ENCODE results near the gene ROCK2. TPM values are rescaled to one million over a fixed set of nuclear protein-coding genes. Genes with fewer than 3 reads are reported as not detected.
"Not testable (repeated sequence)": the region's sequence is repeated elsewhere in the genome, so short reads cannot be mapped to it uniquely, and the experiment has no call there.

The ROCK2 gene
- total and polyA plus RNA-seq, 2 donors = 11.7 to 12.7 TPM

GRCh38 chr2:11336189-11336588 lies 8.2 kb downstream of the ROCK2 start:
- Histone ChIP-seq H3K4me3 (ENCODE audit: low read length in 2 of 2) (no peak overlapping the region), H3K27me3 (ENCODE audit: control insufficient read depth in 2 of 2, insufficient read depth in 1 of 2, low read length in 1 of 2) (no peaks in the 10 kb centered on the region), H3K27ac (ENCODE audit: low read depth in 1 of 2, low read length in 1 of 2) (no peak overlapping the region), H3K9me3 (ENCODE audit: control insufficient read depth in 2 of 2, insufficient read depth in 1 of 2, low read length in 1 of 2) (peaks cover 0 to 9% of the 10 kb centered on the region in 2 donors), H3K36me3 (ENCODE audit: control insufficient read depth in 2 of 2, insufficient read depth in 2 of 2, low read length in 1 of 2) (no peaks in the 10 kb centered on the region), H3K4me1 (ENCODE audit: control insufficient read depth in 2 of 2, insufficient read depth in 2 of 2, low read length in 2 of 2) (no peaks in the 10 kb centered on the region)
- no peak for DNase-seq (ENCODE audit: low read depth in 6 of 9, low spot score in 9 of 9)
- WGBS = 98% methylated on average over 1 of the region's 1 CpG

DNA sequence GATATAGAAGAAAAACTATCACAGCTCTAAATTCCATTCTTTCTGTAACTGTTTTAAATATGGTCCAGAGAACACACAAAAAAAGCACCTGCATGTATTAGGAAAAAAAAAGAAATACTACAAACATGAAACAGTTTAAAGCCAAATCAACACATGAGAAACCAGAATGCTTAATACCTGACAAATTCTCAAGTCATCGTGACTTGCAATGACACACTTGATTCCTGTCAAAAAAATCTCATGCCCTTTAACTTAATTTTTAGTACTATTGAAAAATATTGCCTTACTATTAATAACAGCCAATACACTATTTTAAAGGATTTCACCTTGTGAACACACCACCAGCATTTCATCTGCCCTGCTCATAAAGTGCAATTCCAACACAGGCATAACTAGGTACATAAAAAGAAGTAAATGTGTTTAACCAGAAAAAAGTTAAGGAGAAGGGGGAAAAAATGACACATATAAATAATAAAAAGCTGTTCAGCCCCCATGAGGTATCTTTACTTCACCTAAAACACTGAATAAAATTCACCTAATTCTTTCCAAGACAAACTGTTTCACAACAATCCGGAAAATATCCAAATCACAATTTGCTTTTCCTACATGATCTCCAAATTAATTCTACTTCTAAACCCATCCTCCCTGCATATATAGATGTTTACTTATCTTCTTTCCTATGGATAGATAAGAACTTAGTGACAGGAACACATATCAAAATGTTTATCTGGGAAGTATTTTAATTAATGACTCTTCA lies 10.8 kb downstream of the ROCK2 start:
- Histone ChIP-seq H3K27ac (ENCODE audit: low read depth in 1 of 2, low read length in 1 of 2) (no peak overlapping the region), H3K27me3 (ENCODE audit: control insufficient read depth in 2 of 2, insufficient read depth in 1 of 2, low read length in 1 of 2) (no peaks in the 10 kb centered on the region), H3K4me3 (ENCODE audit: low read length in 2 of 2) (no peak overlapping the region), H3K4me1 (ENCODE audit: control insufficient read depth in 2 of 2, insufficient read depth in 2 of 2, low read length in 2 of 2) (no peaks in the 10 kb centered on the region), H3K36me3 (ENCODE audit: control insufficient read depth in 2 of 2, insufficient read depth in 2 of 2, low read length in 1 of 2) (no peaks in the 10 kb centered on the region), H3K9me3 (ENCODE audit: control insufficient read depth in 2 of 2, insufficient read depth in 1 of 2, low read length in 1 of 2) (peaks cover 0 to 9% of the 10 kb centered on the region in 2 donors)
- DNase-seq (ENCODE audit: low read depth in 6 of 9, low spot score in 9 of 9) = no peak
- 98% methylated on average over 2 of the region's 2 CpGs for WGBS

DNA sequence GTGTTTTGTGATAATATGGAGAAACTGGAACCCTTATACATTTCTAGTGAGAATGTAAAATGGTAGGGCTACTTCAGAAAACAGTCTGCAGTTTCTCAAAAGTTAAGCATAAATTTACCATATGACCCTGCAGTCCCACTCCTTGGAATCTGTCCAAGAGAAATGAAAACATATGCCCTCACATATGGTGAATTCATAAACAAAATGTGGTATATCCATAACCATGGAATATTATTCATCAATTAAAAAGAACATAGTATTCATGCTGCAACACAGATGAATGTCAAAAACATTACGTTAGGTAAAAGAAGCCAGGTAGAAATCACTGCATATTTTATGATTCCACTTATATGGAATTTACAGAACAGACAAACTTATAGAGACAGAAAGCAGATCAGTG lies 11.8 kb downstream of the ROCK2 start:
- Histone ChIP-seq H3K4me1 (ENCODE audit: control insufficient read depth in 2 of 2, insufficient read depth in 2 of 2, low read length in 2 of 2) (no peaks in the 10 kb centered on the region), H3K27me3 (ENCODE audit: control insufficient read depth in 2 of 2, insufficient read depth in 1 of 2, low read length in 1 of 2) (no peaks in the 10 kb centered on the region), H3K4me3 (ENCODE audit: low read length in 2 of 2) (no peak overlapping the region), H3K36me3 (ENCODE audit: control insufficient read depth in 2 of 2, insufficient read depth in 2 of 2, low read length in 1 of 2) (no peaks in the 10 kb centered on the region), H3K27ac (ENCODE audit: low read depth in 1 of 2, low read length in 1 of 2) (no peak overlapping the region), H3K9me3 (ENCODE audit: control insufficient read depth in 2 of 2, insufficient read depth in 1 of 2, low read length in 1 of 2) (peaks cover 0 to 5% of the 10 kb centered on the region in 2 donors)
- no peak for DNase-seq (ENCODE audit: low read depth in 6 of 9, low spot score in 9 of 9)
- WGBS = 95% methylated on average over 1 of the region's 1 CpG

DNA sequence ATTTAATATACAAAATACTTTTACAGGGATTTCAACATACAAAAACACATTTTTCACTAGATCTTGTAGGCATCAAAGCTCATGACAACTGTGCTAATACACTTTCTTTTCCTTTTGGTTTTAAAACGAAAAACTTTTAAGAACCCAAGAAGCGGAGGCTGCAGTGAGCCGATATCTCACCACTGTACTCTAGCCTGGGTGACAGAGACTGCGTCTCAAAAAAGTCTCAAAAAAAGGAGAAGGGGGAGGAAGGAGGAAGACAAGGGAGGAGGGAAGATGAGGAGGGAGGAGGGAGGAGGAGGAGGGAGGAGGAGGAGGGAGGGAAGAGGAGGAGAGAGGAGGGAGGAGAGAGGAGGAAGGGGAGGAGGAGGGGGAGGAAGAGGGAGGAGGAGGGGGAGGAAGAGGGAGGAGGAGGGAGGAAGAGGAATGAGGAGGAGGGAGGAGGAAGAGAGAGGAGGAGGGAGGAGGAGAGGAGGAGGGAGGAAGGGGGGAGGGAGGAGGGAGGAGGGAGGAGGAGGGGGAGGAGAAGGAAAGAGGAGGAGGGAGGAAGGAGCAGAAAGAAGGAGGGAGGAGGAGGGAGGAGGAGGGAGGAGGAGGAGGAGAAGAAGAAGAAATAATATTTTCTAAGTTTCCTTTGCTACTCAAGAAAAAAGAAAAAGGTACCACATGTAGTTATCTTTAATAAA lies 13.8 kb downstream of the ROCK2 start:
- peaks cover 0 to 4% of the 10 kb centered on the region in 2 donors for H3K9me3 ChIP-seq (ENCODE audit: control insufficient read depth in 2 of 2, insufficient read depth in 1 of 2, low read length in 1 of 2)
- 71% methylated on average over 4 of the region's 4 CpGs for WGBS
- no peaks in the 10 kb centered on the region for H3K27me3 ChIP-seq (ENCODE audit: control insufficient read depth in 2 of 2, insufficient read depth in 1 of 2, low read length in 1 of 2)
- no peak overlapping the region for H3K4me3 ChIP-seq (ENCODE audit: low read length in 2 of 2)
- no peaks in the 10 kb centered on the region for H3K4me1 ChIP-seq (ENCODE audit: control insufficient read depth in 2 of 2, insufficient read depth in 2 of 2, low read length in 2 of 2)
- H3K27ac ChIP-seq (ENCODE audit: low read depth in 1 of 2, low read length in 1 of 2) = no peak overlapping the region
- DNase-seq (ENCODE audit: low read depth in 6 of 9, low spot score in 9 of 9) = no peak
- no peaks in the 10 kb centered on the region for H3K36me3 ChIP-seq (ENCODE audit: control insufficient read depth in 2 of 2, insufficient read depth in 2 of 2, low read length in 1 of 2)

DNA sequence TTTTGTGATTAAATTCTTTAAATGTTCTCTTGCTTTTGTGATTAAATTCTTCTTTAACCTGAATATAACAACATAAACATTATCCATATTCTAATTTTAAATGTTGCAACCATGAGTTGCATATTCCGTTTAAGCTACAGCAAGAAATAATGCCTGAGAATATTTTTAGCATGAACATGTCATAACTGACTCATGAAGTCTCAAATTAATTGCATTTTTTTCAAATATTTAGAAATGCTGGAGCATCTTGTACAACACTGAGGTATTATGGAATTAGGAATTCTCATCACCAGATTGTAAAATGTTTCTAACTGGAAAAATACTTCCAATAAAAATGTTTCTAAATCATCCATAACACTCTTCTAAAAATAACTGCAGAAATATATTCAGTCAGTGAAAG lies 14.7 kb downstream of the ROCK2 start:
- no peak overlapping the region for H3K27ac ChIP-seq (ENCODE audit: low read depth in 1 of 2, low read length in 1 of 2)
- no peak overlapping the region for H3K4me3 ChIP-seq (ENCODE audit: low read length in 2 of 2)
- no peaks in the 10 kb centered on the region for H3K4me1 ChIP-seq (ENCODE audit: control insufficient read depth in 2 of 2, insufficient read depth in 2 of 2, low read length in 2 of 2)
- H3K36me3 ChIP-seq (ENCODE audit: control insufficient read depth in 2 of 2, insufficient read depth in 2 of 2, low read length in 1 of 2) = no peaks in the 10 kb centered on the region
- peaks cover 0 to 4% of the 10 kb centered on the region in 2 donors for H3K9me3 ChIP-seq (ENCODE audit: control insufficient read depth in 2 of 2, insufficient read depth in 1 of 2, low read length in 1 of 2)
- WGBS = 85% methylated on average over 1 of the region's 1 CpG
- DNase-seq (ENCODE audit: low read depth in 6 of 9, low spot score in 9 of 9) = no peak
- no peaks in the 10 kb centered on the region for H3K27me3 ChIP-seq (ENCODE audit: control insufficient read depth in 2 of 2, insufficient read depth in 1 of 2, low read length in 1 of 2)

- not testable (repeated sequence) for DNase-seq (ENCODE audit: low read depth in 6 of 9, low spot score in 9 of 9); H3K4me1 ChIP-seq (ENCODE audit: control insufficient read depth in 2 of 2, insufficient read depth in 2 of 2, low read length in 2 of 2); H3K4me3 ChIP-seq (ENCODE audit: low read length in 2 of 2); H3K9me3 ChIP-seq (ENCODE audit: control insufficient read depth in 2 of 2, insufficient read depth in 1 of 2, low read length in 1 of 2); H3K27ac ChIP-seq (ENCODE audit: low read depth in 1 of 2, low read length in 1 of 2); H3K36me3 ChIP-seq (ENCODE audit: control insufficient read depth in 2 of 2, insufficient read depth in 2 of 2, low read length in 1 of 2); H3K27me3 ChIP-seq (ENCODE audit: control insufficient read depth in 2 of 2, insufficient read depth in 1 of 2, low read length in 1 of 2)
- 100% methylated on average over 1 of the region's 1 CpG for WGBS
These were observed 15.9 kb downstream of the ROCK2 start for GRCh38 chr2:11328522-11328921.

GRCh38 chr2:11327871-11328270 lies 16.6 kb downstream of the ROCK2 start:
- H3K9me3 ChIP-seq (ENCODE audit: control insufficient read depth in 2 of 2, insufficient read depth in 1 of 2, low read length in 1 of 2) = peaks cover 0 to 4% of the 10 kb centered on the region in 2 donors
- no peaks in the 10 kb centered on the region for H3K4me1 ChIP-seq (ENCODE audit: control insufficient read depth in 2 of 2, insufficient read depth in 2 of 2, low read length in 2 of 2)
- no peak overlapping the region for H3K27ac ChIP-seq (ENCODE audit: low read depth in 1 of 2, low read length in 1 of 2)
- no peaks in the 10 kb centered on the region for H3K36me3 ChIP-seq (ENCODE audit: control insufficient read depth in 2 of 2, insufficient read depth in 2 of 2, low read length in 1 of 2)
- no peaks in the 10 kb centered on the region for H3K27me3 ChIP-seq (ENCODE audit: control insufficient read depth in 2 of 2, insufficient read depth in 1 of 2, low read length in 1 of 2)
- 78% methylated on average over 2 of the region's 2 CpGs for WGBS
- DNase-seq (ENCODE audit: low read depth in 6 of 9, low spot score in 9 of 9) = no peak
- H3K4me3 ChIP-seq (ENCODE audit: low read length in 2 of 2) = no peak overlapping the region

DNA sequence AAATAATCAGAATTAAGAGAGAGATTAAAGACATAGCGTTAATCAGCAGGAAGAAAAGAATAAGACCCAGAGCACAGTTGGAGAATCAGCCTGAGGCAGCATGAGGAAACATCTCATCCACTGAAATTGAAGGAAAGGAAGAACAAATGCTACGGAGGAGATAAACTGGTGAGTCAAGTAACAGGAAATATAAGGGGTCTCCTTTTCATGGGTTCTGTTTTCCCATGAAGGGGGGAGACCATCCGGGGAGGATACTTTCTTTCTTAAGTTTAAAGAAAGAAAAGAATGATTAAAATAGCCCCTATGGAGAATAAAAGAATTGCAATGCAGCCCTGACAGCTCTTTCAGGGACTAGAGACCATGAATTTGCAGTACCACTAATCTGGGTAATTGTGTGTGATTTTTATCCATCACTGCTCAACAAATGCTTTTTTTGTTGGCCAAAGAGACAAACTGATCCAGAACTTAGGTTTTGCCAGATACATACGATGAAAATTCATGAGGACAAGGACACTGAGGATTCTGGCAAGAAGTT lies 17.7 kb downstream of the ROCK2 start:
- H3K36me3 ChIP-seq (ENCODE audit: control insufficient read depth in 2 of 2, insufficient read depth in 2 of 2, low read length in 1 of 2) = no peaks in the 10 kb centered on the region
- H3K4me3 ChIP-seq (ENCODE audit: low read length in 2 of 2) = no peak overlapping the region
- H3K27ac ChIP-seq (ENCODE audit: low read depth in 1 of 2, low read length in 1 of 2) = no peak overlapping the region
- DNase-seq (ENCODE audit: low read depth in 6 of 9, low spot score in 9 of 9) = no peak
- H3K4me1 ChIP-seq (ENCODE audit: control insufficient read depth in 2 of 2, insufficient read depth in 2 of 2, low read length in 2 of 2) = no peaks in the 10 kb centered on the region
- peaks cover 0 to 4% of the 10 kb centered on the region in 2 donors for H3K9me3 ChIP-seq (ENCODE audit: control insufficient read depth in 2 of 2, insufficient read depth in 1 of 2, low read length in 1 of 2)
- no peaks in the 10 kb centered on the region for H3K27me3 ChIP-seq (ENCODE audit: control insufficient read depth in 2 of 2, insufficient read depth in 1 of 2, low read length in 1 of 2)
- 53% methylated on average over 4 of the region's 4 CpGs for WGBS

- Histone ChIP-seq H3K27ac (ENCODE audit: low read depth in 1 of 2, low read length in 1 of 2) (no peak overlapping the region), H3K9me3 (ENCODE audit: control insufficient read depth in 2 of 2, insufficient read depth in 1 of 2, low read length in 1 of 2) (no peaks in the 10 kb centered on the region), H3K4me3 (ENCODE audit: low read length in 2 of 2) (no peak overlapping the region), H3K4me1 (ENCODE audit: control insufficient read depth in 2 of 2, insufficient read depth in 2 of 2, low read length in 2 of 2) (no peaks in the 10 kb centered on the region), H3K36me3 (ENCODE audit: control insufficient read depth in 2 of 2, insufficient read depth in 2 of 2, low read length in 1 of 2) (no peaks in the 10 kb centered on the region), H3K27me3 (ENCODE audit: control insufficient read depth in 2 of 2, insufficient read depth in 1 of 2, low read length in 1 of 2) (no peaks in the 10 kb centered on the region)
- DNase-seq (ENCODE audit: low read depth in 6 of 9, low spot score in 9 of 9) = no peak
- 58% methylated on average over 4 of the region's 4 CpGs for WGBS
These were observed 18.3 kb downstream of the ROCK2 start for GRCh38 chr2:11325961-11326676.
